GM12873 (cell line): ENCODE results near the gene ZHX3.

Source experiments
- CTCF ChIP-seq: IDR thresholded peaks from 2 replicates; pipeline ENCODE4 v1.5.1; 2012; ENCODE audit warnings: low read depth, mild to moderate bottlenecking, moderate library complexity, low read length, control low read depth; ENCODE audit not compliant: insufficient read depth; ENCODE audit errors: missing control alignments

The ZHX3 gene

DNA sequence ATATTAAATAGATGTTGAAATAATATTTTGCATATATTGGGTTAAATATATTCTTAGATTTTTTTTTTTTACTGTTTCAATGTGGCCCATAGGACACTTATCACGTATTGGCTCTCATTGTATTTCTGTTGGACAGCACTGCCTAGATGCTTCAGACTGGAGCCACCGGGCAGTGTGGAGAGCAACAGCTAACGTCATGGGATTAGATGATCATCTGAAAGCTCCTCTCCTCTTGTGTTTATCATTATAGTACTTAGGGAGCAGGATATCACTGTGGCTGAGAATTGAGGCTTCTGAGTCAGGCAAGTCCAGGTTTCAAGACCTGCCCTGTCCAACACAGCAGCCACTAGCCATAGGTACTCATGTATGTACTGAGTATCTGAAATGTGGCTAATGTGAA lies 87.4 kb downstream of the ZHX3 start:
- TF ChIP-seq CTCF = no peak

DNA sequence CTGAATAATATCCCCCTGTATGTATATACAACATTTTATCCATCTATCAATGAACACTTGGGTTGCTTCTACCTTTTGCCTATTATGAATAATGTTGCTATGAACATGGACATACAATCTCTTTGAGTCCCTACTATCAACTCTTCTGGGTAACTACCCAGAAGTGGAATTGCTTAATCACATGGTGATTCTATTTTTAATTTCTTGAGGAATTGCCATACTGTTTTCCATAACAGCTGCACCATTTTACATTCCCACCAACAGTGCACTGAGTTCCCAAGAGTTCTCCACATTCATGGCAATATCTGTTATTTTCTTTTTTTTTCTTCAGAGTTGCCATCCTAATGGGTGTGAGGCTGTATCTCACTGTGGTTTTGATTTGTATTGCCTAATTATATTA lies 88.3 kb downstream of the ZHX3 start:
- TF ChIP-seq CTCF = no peak

DNA sequence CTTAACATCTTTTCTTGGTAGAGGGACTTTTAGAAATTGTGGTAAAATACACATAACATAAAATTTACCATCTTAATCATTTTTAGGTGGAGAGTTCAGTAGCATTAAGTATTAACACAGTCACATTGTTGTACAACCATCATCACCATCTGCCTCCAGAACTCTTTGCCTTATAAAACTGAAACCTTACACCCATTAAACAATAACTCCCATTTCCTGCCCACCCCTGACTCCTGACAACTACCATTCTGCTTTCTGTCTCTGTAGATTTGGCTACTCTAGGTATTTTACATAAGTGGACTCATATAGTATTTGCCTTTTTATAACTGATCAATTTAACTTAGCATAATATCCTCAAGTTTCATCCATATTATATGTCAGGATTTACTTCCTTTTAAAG lies 88.7 kb downstream of the ZHX3 start:
- no peak for TF ChIP-seq CTCF

- no peak for TF ChIP-seq CTCF
Measured at GRCh38 chr20:41226426-41226825, 91.1 kb downstream of the ZHX3 start.

DNA sequence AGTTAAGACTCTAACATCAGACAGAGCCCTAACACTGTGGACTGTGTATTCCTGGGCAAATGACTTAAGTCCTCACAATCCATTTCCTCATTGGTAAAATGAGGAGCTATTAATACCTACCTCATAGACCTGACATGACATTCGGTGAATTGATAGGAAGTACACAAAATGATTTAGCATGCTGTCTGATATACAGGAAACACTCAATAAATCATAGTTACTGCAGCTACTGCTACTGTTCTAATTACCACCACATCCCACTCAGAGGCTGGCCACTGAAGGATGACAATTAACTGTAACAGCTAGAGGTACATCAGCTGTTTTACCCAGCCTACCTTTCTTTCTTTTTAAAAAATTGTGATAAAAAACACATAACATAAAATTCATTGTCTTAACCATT lies 92.4 kb downstream of the ZHX3 start:
- TF ChIP-seq CTCF = no peak

DNA sequence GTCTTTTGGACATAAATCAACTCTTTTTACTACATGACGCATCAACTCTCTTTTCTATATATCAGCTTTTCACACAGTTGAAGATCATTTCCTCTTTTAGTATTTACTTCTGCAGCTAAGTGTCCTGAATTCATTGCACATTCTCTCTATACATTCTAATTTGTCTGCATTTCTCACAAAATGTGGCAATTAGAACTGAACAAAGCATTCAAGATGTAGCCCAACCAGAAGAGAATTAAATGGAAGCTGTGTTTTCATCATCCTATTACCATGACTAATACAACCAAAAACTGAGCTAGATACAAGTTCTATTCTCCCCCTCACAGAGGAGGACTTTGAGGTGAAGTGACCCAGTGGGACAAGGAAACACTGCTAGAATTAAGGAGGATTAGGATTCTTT lies 93.2 kb downstream of the ZHX3 start:
- TF ChIP-seq CTCF = no peak

DNA sequence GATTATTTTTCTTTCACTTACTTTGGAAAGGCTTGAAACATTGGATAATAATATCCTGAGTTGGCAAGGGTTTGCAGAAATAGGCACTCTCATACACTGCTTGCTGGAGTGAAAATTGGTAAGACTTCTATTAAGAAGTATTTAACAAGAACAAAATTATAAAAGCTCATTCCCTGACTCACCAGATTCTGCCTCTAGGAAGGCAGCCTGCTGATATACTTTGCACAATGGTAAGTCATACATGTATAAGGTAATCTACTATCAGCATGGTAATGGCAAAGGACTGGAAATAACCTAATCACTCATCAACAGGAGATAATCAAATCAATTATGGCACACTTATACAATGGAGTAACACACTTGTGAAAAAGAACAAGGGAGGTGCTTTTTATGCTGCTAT lies 94.4 kb downstream of the ZHX3 start:
- TF ChIP-seq CTCF = no peak

GRCh38 chr20:41222703-41223102 lies 94.8 kb downstream of the ZHX3 start:
- no peak for TF ChIP-seq CTCF
